WERI-Rb-1 (cell line): ENCODE data around the gene TEX101.

ENCODE experiments used
- DNase-seq: peaks from one replicate; pipeline ENCODE4 v3.0.0-alpha.2; 2020
- H3K27ac ChIP-seq: fragments of 250-450 bp; sonication (Bioruptor Pico); 2 replicates; pipeline ENCODE4 v1.5.1; 2020; ENCODE audit warnings: mild to moderate bottlenecking, moderate library complexity
- H3K27me3 ChIP-seq: fragments of 250-450 bp; sonication (Bioruptor Pico); 2 replicates; pipeline ENCODE4 v1.5.1; 2021; ENCODE audit warnings: mild to moderate bottlenecking, low read depth, moderate library complexity; ENCODE audit not compliant: insufficient read depth, severe bottlenecking
- H3K36me3 ChIP-seq: fragments of 250-450 bp; sonication (Bioruptor Pico); 2 replicates; pipeline ENCODE4 v1.5.1; 2020; ENCODE audit warnings: mild to moderate bottlenecking, moderate library complexity
- H3K4me3 ChIP-seq: 2 replicates; pipeline ENCODE4 v1.5.1; 2011; ENCODE audit warnings: low read depth, mild to moderate bottlenecking, control low read depth, low read length
- H3K9me3 ChIP-seq: fragments of 250-450 bp; sonication (Bioruptor Pico); 2 replicates; pipeline ENCODE4 v1.5.1; 2021; ENCODE audit warnings: mild to moderate bottlenecking, moderate library complexity; ENCODE audit not compliant: severe bottlenecking
- CTCF ChIP-seq: IDR thresholded peaks from 2 replicates; pipeline ENCODE4 v1.5.1; 2011; ENCODE audit warnings: low read depth, mild to moderate bottlenecking, control low read depth, inconsistent platforms, low read length

Gene TEX101

GRCh38 chr19:43416951-43417623, 2.4 kb downstream of the TEX101 start:
- H3K9me3 ChIP-seq, result peaks cover 8% of the 10 kb centered on the region
- DNase-seq, result no peak
- TF ChIP-seq CTCF, result no peak
- no peak overlapping the region for H3K27ac ChIP-seq
- H3K36me3 ChIP-seq, result no peaks in the 10 kb centered on the region
- no peaks in the 10 kb centered on the region for H3K27me3 ChIP-seq
- no peak overlapping the region for H3K4me3 ChIP-seq

- Histone ChIP-seq H3K27ac (no peak overlapping the region), H3K36me3 (no peaks in the 10 kb centered on the region), H3K9me3 (no peaks in the 10 kb centered on the region), H3K4me3 (no peak overlapping the region), H3K27me3 (no peaks in the 10 kb centered on the region)
- DNase-seq, result no peak
- no peak for TF ChIP-seq CTCF
Measured at GRCh38 chr19:43420954-43421353, 6.3 kb downstream of the TEX101 start.

- H3K27ac ChIP-seq, result no peak overlapping the region
- TF ChIP-seq CTCF, result no peak
Measured at GRCh38 chr19:43422000-43422688, 7.5 kb downstream of the TEX101 start.

GRCh38 chr19:43422689-43423066, 8.0 kb downstream of the TEX101 start:
- H3K36me3 ChIP-seq, result no peaks in the 10 kb centered on the region
- no peaks in the 10 kb centered on the region for H3K27me3 ChIP-seq
- no peak overlapping the region for H3K27ac ChIP-seq
- TF ChIP-seq CTCF, result no peak
- no peak for DNase-seq
- H3K9me3 ChIP-seq, result no peaks in the 10 kb centered on the region
- no peak overlapping the region for H3K4me3 ChIP-seq

More at GRCh38 chr19:43422000-43422688, 7.5 kb downstream of the TEX101 start:
- Histone ChIP-seq H3K4me3 (no peak overlapping the region), H3K27me3 (no peaks in the 10 kb centered on the region), H3K9me3 (no peaks in the 10 kb centered on the region), H3K36me3 (no peaks in the 10 kb centered on the region)
- DNase-seq, result no peak

- Histone ChIP-seq H3K36me3 (no peaks in the 10 kb centered on the region), H3K4me3 (no peak overlapping the region), H3K27ac (no peak overlapping the region), H3K27me3 (no peaks in the 10 kb centered on the region), H3K9me3 (no peaks in the 10 kb centered on the region)
- DNase-seq, result no peak
- no peak for TF ChIP-seq CTCF
Measured at GRCh38 chr19:43423779-43424178, 9.1 kb downstream of the TEX101 start.
